K562 (cell line): ENCODE results near the gene LDLRAD3. TPM values are rescaled to one million over a fixed set of nuclear protein-coding genes. Genes with fewer than 3 reads are reported as not detected.

Source experiments
- CHD2 ChIP-seq: IDR thresholded peaks from 2 replicates; pipeline ENCODE4 v1.6.1; 2011; ENCODE audit warnings: low read depth, low read length
- COPS2 ChIP-seq: fragments of 450-650 bp; conservative IDR thresholded peaks from 2 replicates; pipeline ENCODE4 v1.6.1; 2016; ENCODE audit warnings: mild to moderate bottlenecking, moderate library complexity
- polyA plus RNA-seq, 8 experiments: library from polyadenylated mRNA; depleted of rRNA in 4 of 8; stranded (reverse) in 5 of 8; unstranded in 3 of 8; fragments of >200 nt; fragmentation: Nextera tagmentation in 2 of 8; fragmentation: Illumina TruSeq in 1 of 8; extraction: Ambion mirVana in 2 of 8; extraction: Trizol in 1 of 8; gene quantifications; 2 replicates each; pipeline versions ENCODE4 v1.2.1 to v1.2.3, GENCODE V29; 2011 to 2014; ENCODE audit warnings: inconsistent platforms in 1 of 8, missing spikeins in 1 of 8
- total RNA-seq, 7 experiments: library from RNA; depleted of rRNA in 6 of 7; stranded (reverse); fragments of >200 nt in 6 of 7; fragmentation: Illumina TruSeq in 2 of 7; extraction: Trizol in 2 of 7; gene quantifications; 2 replicates each; pipeline versions ENCODE4 v1.2.1 to v1.2.3, GENCODE V29; 2011 to 2021; ENCODE audit warnings: low replicate concordance in 1 of 7
- TF ChIP-seq, protein P1 (sequence below), 2 experiments: fragments of 450-650 bp in 1 of 2; sonication (generic) in 1 of 2; formaldehyde crosslinking in 1 of 2; IDR thresholded peaks; 2 replicates each; pipeline versions ENCODE4 v1.7.1 to v1.9.0; 2016 to 2022; ENCODE audit warnings: inconsistent platforms in 1 of 2, mild to moderate bottlenecking in 1 of 2, missing genetic modification reagents in 1 of 2
- TF ChIP-seq, protein P2 (sequence below), 2 experiments: fragments of 450-650 bp; IDR thresholded peaks; 2 replicates each; pipeline ENCODE4 v1.6.1; 2016; ENCODE audit warnings: mild to moderate bottlenecking in 2 of 2, borderline replicate concordance in 1 of 2, low read depth in 1 of 2, moderate library complexity in 1 of 2
- TF ChIP-seq, protein P3 (sequence below), 2 experiments: fragments of 200-800 bp in 1 of 2; sonication (Bioruptor generic) in 1 of 2; sonication (generic) in 1 of 2; formaldehyde crosslinking in 1 of 2; IDR thresholded peaks in 1 of 2; conservative IDR thresholded peaks in 1 of 2; 2 replicates each; pipeline versions ENCODE4 v1.5.0 to v1.6.1; 2016 to 2020; ENCODE audit warnings: missing compliant biosample characterization in 1 of 2, missing genetic modification characterization in 1 of 2, missing genetic modification reagents in 1 of 2

LDLRAD3 gene
- total and polyA plus RNA-seq, 9 of the 15 experiments (the other 6 are each of a cell fraction or from before 2014, with no cell fraction given): 0.73 to 7.2 (median 3.5) TPM

DNA sequence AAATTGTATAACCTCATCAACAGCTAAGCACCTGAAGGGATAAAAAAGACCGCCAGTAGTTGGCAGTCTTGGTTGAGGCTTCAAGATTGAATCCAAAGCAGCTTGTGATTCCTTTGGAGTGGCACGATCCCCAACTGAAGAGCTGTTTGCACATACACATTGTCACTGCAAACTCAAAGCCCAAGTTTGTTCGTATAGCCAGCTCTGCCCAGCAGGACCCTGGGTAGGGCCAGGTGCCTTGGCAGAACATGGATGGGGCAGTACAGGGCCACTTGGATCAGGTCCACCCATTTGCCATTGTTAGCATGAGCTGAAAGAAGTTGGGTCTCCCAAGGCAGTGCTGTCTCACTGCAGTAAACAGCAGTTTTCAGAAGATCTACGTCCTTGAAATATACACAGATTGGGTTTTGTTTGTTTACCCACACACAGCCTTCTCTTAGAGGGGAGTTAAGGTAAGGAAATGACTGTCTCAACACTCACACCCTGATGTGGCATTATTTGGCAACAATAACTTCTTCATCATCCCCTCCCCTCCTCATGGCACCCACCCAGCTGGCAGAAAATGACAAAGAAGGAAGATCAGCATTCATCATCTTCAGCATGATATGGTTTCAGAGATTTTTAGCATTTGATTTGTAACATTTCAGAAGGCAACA is 212.4 kb downstream of the LDLRAD3 start (continued):
- TF ChIP-seq, protein P1, sequence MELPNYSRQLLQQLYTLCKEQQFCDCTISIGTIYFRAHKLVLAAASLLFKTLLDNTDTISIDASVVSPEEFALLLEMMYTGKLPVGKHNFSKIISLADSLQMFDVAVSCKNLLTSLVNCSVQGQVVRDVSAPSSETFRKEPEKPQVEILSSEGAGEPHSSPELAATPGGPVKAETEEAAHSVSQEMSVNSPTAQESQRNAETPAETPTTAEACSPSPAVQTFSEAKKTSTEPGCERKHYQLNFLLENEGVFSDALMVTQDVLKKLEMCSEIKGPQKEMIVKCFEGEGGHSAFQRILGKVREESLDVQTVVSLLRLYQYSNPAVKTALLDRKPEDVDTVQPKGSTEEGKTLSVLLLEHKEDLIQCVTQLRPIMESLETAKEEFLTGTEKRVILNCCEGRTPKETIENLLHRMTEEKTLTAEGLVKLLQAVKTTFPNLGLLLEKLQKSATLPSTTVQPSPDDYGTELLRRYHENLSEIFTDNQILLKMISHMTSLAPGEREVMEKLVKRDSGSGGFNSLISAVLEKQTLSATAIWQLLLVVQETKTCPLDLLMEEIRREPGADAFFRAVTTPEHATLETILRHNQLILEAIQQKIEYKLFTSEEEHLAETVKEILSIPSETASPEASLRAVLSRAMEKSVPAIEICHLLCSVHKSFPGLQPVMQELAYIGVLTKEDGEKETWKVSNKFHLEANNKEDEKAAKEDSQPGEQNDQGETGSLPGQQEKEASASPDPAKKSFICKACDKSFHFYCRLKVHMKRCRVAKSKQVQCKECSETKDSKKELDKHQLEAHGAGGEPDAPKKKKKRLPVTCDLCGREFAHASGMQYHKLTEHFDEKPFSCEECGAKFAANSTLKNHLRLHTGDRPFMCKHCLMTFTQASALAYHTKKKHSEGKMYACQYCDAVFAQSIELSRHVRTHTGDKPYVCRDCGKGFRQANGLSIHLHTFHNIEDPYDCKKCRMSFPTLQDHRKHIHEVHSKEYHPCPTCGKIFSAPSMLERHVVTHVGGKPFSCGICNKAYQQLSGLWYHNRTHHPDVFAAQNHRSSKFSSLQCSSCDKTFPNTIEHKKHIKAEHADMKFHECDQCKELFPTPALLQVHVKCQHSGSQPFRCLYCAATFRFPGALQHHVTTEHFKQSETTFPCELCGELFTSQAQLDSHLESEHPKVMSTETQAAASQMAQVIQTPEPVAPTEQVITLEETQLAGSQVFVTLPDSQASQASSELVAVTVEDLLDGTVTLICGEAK (IDR thresholded peaks at IDR 0.05): no peak
- TF ChIP-seq, protein P1 (CRISPR knock-in tag; IDR thresholded peaks at IDR 0.05): no peak
- TF ChIP-seq, protein P2, sequence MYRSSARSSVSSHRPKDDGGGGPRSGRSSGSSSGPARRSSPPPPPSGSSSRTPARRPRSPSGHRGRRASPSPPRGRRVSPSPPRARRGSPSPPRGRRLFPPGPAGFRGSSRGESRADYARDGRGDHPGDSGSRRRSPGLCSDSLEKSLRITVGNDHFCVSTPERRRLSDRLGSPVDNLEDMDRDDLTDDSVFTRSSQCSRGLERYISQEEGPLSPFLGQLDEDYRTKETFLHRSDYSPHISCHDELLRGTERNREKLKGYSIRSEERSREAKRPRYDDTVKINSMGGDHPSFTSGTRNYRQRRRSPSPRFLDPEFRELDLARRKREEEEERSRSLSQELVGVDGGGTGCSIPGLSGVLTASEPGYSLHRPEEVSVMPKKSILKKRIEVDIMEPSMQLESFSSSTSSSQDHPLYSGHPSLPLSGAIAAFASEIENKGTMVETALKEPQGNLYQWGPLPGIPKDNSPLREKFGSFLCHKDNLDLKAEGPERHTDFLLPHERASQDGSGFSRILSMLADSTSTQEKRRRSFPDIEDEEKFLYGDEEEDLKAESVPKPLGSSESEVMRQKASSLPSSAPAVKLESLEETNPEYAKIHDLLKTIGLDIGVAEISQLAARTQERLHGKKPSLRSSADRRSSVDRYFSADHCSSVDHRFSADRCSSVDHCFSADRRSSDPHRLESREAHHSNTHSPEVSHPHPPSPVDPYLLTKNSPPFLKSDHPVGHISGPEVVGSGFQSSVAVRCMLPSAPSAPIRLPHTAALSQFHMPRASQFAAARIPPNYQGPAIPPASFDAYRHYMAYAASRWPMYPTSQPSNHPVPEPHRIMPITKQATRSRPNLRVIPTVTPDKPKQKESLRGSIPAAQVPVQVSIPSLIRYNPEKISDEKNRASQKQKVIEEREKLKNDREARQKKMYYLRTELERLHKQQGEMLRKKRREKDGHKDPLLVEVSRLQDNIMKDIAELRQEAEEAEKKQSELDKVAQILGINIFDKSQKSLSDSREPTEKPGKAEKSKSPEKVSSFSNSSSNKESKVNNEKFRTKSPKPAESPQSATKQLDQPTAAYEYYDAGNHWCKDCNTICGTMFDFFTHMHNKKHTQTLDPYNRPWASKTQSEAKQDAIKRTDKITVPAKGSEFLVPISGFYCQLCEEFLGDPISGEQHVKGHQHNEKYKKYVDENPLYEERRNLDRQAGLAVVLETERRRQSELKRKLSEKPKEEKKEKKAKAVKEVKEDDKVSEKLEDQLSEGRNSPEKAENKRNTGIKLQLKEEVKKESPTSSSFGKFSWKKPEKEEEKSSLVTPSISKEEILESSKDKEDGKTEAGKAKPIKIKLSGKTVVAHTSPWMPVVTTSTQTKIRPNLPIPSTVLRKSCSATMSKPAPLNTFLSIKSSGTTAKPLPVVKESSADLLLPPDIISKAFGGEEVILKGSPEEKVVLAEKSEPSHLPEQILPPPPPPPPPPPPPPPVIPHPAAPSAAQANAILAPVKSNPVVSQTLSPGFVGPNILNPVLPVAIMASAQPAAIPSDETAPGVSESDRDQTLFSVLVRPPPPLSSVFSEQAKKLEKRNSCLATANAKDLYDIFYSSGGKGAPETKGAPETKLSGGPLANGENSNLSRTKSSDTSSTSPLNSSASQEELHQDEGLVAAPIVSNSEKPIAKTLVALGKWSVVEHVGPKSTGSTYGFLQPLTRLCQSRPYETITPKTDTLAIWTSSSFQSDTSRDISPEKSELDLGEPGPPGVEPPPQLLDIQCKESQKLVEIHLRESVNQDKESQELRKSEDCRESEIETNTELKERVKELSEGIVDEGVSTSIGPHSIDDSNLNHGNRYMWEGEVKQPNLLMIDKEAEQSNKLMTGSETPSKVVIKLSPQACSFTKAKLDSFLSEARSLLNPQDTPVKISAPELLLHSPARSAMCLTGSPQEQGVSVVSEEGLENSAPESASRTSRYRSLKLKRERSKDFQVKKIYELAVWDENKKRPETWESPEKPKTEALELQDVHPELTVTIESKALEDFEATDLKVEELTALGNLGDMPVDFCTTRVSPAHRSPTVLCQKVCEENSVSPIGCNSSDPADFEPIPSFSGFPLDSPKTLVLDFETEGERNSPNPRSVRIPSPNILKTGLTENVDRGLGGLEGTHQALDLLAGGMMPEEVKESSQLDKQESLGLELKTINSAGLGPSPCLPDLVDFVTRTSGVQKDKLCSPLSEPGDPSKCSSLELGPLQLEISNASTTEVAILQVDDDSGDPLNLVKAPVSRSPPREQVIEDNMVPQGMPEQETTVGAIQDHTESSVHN (IDR thresholded peaks at IDR 0.05; ENCODE audit: borderline replicate concordance in 1 of 2, low read depth in 1 of 2): no peak
- TF ChIP-seq, protein P3, sequence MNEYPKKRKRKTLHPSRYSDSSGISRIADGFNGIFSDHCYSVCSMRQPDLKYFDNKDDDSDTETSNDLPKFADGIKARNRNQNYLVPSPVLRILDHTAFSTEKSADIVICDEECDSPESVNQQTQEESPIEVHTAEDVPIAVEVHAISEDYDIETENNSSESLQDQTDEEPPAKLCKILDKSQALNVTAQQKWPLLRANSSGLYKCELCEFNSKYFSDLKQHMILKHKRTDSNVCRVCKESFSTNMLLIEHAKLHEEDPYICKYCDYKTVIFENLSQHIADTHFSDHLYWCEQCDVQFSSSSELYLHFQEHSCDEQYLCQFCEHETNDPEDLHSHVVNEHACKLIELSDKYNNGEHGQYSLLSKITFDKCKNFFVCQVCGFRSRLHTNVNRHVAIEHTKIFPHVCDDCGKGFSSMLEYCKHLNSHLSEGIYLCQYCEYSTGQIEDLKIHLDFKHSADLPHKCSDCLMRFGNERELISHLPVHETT (CRISPR knock-in tag; conservative IDR thresholded peaks at IDR 0.05 in 1 of 2, IDR thresholded peaks at IDR 0.05 in 1 of 2): no peak
- TF ChIP-seq COPS2: no peak
- TF ChIP-seq CHD2: no peak
